HepG2 (cell line): Measurements from ENCODE around the gene BAHD1.

Experiments
- ADNP ChIP-seq: sonication (generic); formaldehyde crosslinking; IDR thresholded peaks from 2 replicates; pipeline ENCODE4 v1.4.0; 2020; ENCODE audit warnings: missing genetic modification reagents
- AGO1 ChIP-seq: fragments of 200-400 bp; formaldehyde crosslinking; IDR thresholded peaks from 2 replicates; pipeline ENCODE4 v1.6.1; 2017; ENCODE audit warnings: mild to moderate bottlenecking, low read depth, low read length, moderate library complexity; ENCODE audit not compliant: poor library complexity, severe bottlenecking
- ARNT2 ChIP-seq: sonication (generic); formaldehyde crosslinking; IDR thresholded peaks from 2 replicates; pipeline ENCODE4 v1.8.0; 2022; ENCODE audit warnings: mild to moderate bottlenecking, low read depth, missing genetic modification reagents, moderate library complexity
- POLR2AphosphoS5 ChIP-seq: IDR thresholded peaks from 2 replicates; pipeline ENCODE4 v1.6.1; 2012; ENCODE audit warnings: low read depth, low read length
- SKI ChIP-seq: fragments of 450-650 bp; IDR thresholded peaks from one replicate; pipeline ENCODE4 v1.6.1; 2018; ENCODE audit warnings: mild to moderate bottlenecking; ENCODE audit not compliant: partially characterized antibody
- TF ChIP-seq, protein P1 (sequence below): sonication (generic); formaldehyde crosslinking; conservative IDR thresholded peaks from 2 replicates; pipeline ENCODE4 v1.4.0; 2020; ENCODE audit warnings: missing genetic modification reagents
- TF ChIP-seq, protein P2 (sequence below), 2 experiments: IDR thresholded peaks; 2 replicates each; pipeline ENCODE4 v1.6.1; 2011 to 2012; ENCODE audit warnings: low read length in 2 of 2, borderline replicate concordance in 1 of 2, low read depth in 1 of 2, mild to moderate bottlenecking in 1 of 2, moderate library complexity in 1 of 2
- TF ChIP-seq, protein P3 (sequence below): sonication (generic); formaldehyde crosslinking; IDR thresholded peaks from 2 replicates; pipeline ENCODE4 v1.5.0; 2020; ENCODE audit warnings: mild to moderate bottlenecking, missing genetic modification reagents, moderate library complexity

DNA sequence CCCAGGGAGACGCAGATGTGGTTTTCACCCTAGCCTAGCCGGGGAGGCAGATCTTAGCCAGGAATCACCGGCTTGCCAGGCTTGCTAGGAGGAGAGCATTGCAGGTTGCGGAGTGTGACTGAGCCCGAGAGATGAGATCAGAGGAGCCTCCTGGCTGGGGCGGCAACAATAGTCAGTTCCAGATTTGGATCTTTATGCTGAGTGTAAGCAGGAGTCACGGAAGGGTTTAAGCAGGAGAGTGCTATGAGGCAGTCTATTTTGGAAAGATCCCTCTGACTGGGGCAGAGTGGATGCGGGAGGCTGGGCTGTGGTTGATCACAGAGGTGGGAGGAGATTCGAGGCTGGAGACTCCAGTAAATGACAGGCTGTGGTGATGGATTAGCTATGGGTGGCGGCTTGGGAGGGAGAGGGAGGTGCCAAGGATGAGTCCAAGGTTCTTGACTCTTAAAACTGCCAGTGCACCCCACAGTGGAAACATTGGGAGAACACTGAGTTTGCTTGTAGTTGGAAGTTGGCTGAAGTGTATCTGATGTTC, 10.4 kb upstream of the BAHD1 start:
- TF ChIP-seq ADNP (CRISPR knock-in tag), result no peak
- TF ChIP-seq, protein P1, sequence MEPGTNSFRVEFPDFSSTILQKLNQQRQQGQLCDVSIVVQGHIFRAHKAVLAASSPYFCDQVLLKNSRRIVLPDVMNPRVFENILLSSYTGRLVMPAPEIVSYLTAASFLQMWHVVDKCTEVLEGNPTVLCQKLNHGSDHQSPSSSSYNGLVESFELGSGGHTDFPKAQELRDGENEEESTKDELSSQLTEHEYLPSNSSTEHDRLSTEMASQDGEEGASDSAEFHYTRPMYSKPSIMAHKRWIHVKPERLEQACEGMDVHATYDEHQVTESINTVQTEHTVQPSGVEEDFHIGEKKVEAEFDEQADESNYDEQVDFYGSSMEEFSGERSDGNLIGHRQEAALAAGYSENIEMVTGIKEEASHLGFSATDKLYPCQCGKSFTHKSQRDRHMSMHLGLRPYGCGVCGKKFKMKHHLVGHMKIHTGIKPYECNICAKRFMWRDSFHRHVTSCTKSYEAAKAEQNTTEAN (CRISPR knock-in tag), result no peak
- TF ChIP-seq, protein P2, sequence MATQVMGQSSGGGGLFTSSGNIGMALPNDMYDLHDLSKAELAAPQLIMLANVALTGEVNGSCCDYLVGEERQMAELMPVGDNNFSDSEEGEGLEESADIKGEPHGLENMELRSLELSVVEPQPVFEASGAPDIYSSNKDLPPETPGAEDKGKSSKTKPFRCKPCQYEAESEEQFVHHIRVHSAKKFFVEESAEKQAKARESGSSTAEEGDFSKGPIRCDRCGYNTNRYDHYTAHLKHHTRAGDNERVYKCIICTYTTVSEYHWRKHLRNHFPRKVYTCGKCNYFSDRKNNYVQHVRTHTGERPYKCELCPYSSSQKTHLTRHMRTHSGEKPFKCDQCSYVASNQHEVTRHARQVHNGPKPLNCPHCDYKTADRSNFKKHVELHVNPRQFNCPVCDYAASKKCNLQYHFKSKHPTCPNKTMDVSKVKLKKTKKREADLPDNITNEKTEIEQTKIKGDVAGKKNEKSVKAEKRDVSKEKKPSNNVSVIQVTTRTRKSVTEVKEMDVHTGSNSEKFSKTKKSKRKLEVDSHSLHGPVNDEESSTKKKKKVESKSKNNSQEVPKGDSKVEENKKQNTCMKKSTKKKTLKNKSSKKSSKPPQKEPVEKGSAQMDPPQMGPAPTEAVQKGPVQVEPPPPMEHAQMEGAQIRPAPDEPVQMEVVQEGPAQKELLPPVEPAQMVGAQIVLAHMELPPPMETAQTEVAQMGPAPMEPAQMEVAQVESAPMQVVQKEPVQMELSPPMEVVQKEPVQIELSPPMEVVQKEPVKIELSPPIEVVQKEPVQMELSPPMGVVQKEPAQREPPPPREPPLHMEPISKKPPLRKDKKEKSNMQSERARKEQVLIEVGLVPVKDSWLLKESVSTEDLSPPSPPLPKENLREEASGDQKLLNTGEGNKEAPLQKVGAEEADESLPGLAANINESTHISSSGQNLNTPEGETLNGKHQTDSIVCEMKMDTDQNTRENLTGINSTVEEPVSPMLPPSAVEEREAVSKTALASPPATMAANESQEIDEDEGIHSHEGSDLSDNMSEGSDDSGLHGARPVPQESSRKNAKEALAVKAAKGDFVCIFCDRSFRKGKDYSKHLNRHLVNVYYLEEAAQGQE (IDR thresholded peaks at IDR 0.05; ENCODE audit: borderline replicate concordance in 1 of 2, low read depth in 1 of 2, low read length in 2 of 2), result no peak
- TF ChIP-seq, protein P3, sequence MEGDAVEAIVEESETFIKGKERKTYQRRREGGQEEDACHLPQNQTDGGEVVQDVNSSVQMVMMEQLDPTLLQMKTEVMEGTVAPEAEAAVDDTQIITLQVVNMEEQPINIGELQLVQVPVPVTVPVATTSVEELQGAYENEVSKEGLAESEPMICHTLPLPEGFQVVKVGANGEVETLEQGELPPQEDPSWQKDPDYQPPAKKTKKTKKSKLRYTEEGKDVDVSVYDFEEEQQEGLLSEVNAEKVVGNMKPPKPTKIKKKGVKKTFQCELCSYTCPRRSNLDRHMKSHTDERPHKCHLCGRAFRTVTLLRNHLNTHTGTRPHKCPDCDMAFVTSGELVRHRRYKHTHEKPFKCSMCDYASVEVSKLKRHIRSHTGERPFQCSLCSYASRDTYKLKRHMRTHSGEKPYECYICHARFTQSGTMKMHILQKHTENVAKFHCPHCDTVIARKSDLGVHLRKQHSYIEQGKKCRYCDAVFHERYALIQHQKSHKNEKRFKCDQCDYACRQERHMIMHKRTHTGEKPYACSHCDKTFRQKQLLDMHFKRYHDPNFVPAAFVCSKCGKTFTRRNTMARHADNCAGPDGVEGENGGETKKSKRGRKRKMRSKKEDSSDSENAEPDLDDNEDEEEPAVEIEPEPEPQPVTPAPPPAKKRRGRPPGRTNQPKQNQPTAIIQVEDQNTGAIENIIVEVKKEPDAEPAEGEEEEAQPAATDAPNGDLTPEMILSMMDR (CRISPR knock-in tag), result no peak
- no peak for TF ChIP-seq POLR2AphosphoS5
- no peak for TF ChIP-seq ARNT2 (CRISPR knock-in tag)
- TF ChIP-seq AGO1, result no peak
- TF ChIP-seq SKI, result no peak
